T-helper 1 cell treated with Interleukin-12 subunit alpha and Interleukin-12 subunit beta and Interleukin-4 antibody, amounts not matched to agents 30 ng/mL and 1 ng/mL, for 36 hours (primary cell): ENCODE results near the gene EEIG2. TPM values are rescaled to one million over a fixed set of nuclear protein-coding genes. Genes with fewer than 3 reads are reported as not detected.
"Not testable (repeated sequence)": the region's sequence is repeated elsewhere in the genome, so short reads cannot be mapped to it uniquely, and the experiment has no call there.

ENCODE experiments used
- intact Hi-C: fragments of 100-400 bp; cut with micrococcal nuclease; formaldehyde crosslinking; loops from one replicate; pipeline ENCODE4 v1.15.1; 2024
- total RNA-seq: library from RNA; stranded (reverse); gene quantifications from 2 replicates; pipeline ENCODE4 v1.2.3, GENCODE V29; 2022

EEIG2 gene
- total RNA-seq, 1 donor from 2014 or later, result 16.3 TPM

GRCh38 chr1:108541861-108542260 lies 18.0 kb upstream of the EEIG2 start:
- intact Hi-C loops, result no loop called here

- intact Hi-C loops, result not testable (repeated sequence)
Measured at GRCh38 chr1:108547493-108547892, 12.4 kb upstream of the EEIG2 start.

- intact Hi-C loops, result loop anchor here (1.0 to 10.0 kb wide), 2 partner anchors 8 to 586 kb away; partner anchors contain the start of gene VAV3
Measured at GRCh38 chr1:108551137-108551862, 8.6 kb upstream of the EEIG2 start.

- intact Hi-C loops, result loop anchor here (10.0 kb wide), 1 partner anchor 589 kb away; the partner anchor contains the start of gene VAV3
Measured at GRCh38 chr1:108553905-108554304, 6.0 kb upstream of the EEIG2 start.

GRCh38 chr1:108554682-108555427 lies 5.0 kb upstream of the EEIG2 start:
- intact Hi-C loops, result loop anchor here (5.0 to 10.0 kb wide), 2 partner anchors 547 to 590 kb away; partner anchors contain the start of gene VAV3

- intact Hi-C loops, result loop anchor here (2.0 to 10.0 kb wide), 3 partner anchors 15 to 591 kb away; partner anchors contain the start of gene VAV3
Measured at GRCh38 chr1:108556066-108556465, 3.8 kb upstream of the EEIG2 start.

- intact Hi-C loops, result loop anchor here (2.0 to 10.0 kb wide), 3 partner anchors 14 to 592 kb away; partner anchors contain the start of gene VAV3
Measured at GRCh38 chr1:108556499-108556898, 3.4 kb upstream of the EEIG2 start.

DNA sequence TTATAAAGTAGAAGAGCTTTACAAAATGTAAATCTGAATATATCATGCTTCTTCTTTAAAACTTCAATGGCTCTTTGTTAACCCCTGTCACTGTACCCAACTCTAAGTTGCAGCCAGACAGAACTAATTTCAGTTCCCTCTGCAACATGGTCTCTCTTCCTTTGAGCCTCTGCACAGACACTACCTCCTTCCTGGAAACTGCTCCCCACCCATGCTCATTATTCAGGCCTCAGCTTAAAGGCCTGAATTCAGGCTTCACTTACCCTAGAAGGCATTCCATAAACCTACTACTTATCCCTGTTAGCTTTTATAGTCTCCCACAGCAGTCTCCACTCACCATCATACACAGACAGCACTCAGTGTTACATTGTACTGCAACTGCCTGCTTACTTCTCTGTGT lies 2.6 kb upstream of the EEIG2 start:
- intact Hi-C loops, result loop anchor here (2.0 to 10.0 kb wide), 3 partner anchors 14 to 592 kb away; partner anchors contain the start of gene VAV3

DNA sequence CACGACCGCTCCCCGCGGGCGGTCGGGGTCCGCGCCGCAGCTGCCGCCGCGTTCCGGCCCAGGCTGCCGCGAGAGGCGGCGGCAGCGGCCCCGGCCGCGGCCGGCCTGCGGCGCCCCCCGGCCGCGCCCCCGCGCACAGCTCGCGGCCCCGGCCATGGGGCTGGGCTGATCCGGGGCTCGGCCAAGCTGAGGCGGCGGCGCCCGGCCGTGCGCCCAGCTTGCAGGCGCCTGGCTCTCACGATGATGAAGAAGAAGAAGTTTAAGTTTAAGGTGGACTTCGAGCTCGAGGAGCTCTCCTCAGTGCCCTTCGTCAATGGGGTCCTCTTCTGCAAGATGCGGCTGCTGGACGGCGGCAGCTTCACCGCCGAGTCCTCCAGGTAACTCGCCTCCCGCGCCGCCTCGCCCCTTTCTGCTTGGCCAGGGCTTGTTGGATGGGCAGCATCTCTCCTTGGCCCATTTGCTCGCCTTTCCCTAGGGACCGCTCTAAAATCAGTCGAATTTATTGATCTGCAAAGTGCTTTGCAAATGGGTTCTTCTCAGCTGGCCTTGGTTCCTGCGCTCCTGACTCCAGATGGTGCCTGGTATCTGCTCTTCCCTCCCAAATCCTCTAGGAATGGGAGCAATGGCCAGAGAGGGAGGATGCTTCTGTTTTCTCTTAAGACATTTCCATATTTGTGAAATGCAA lies 431 bp downstream of the EEIG2 start:
- intact Hi-C loops, result loop anchor here (2.0 to 5.0 kb wide), 7 partner anchors 56 to 532 kb away; partner anchors contain the start of genes CLCC1, PRPF38B, TMEM167B and WDR47

- intact Hi-C loops, result loop anchor here (1.0 to 5.0 kb wide), 14 partner anchors 30 to 779 kb away; partner anchors contain the start of genes CLCC1, HENMT1, PRPF38B and TMEM167B
Measured at GRCh38 chr1:108560874-108561459, 1.1 kb downstream of the EEIG2 start.

DNA sequence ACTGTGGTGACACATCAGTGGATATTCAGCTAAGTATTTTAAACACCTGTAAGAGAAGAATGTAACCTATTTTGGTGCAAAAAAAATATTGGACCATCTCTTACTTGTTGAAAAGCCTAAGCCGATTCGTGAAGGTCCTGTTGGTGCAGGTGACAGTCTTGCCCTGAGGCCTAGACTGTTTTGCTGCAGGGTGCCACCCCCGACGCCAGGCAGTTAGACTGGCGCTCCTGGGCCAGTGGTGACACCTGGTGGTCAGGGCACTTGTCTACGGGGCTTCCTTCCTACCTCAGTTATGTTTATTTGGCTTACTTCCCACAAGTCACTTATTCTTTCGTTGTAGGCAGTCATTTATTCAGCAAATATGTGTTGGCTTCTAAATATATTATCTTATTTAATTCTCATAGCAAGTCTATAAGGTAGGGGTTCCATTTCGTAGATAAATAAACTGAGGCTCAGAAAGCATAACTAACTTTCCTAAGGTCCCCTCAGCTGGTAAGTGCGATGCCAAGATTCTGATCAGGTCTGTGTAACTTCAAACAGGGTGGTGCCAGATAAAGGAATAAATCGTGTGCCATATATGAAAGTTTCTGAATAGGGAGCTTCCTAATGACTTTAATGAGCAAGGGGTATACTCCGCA lies 1.9 kb downstream of the EEIG2 start:
- intact Hi-C loops, result loop anchor here (1.0 to 5.0 kb wide), 15 partner anchors 8 to 780 kb away; partner anchors contain the start of genes CLCC1, HENMT1, PRPF38B and TMEM167B

GRCh38 chr1:108563808-108564207 lies 3.9 kb downstream of the EEIG2 start:
- intact Hi-C loops, result loop anchor here (5.0 kb wide), 4 partner anchors 398 to 528 kb away; partner anchors contain the start of genes CLCC1, TMEM167B and WDR47

DNA sequence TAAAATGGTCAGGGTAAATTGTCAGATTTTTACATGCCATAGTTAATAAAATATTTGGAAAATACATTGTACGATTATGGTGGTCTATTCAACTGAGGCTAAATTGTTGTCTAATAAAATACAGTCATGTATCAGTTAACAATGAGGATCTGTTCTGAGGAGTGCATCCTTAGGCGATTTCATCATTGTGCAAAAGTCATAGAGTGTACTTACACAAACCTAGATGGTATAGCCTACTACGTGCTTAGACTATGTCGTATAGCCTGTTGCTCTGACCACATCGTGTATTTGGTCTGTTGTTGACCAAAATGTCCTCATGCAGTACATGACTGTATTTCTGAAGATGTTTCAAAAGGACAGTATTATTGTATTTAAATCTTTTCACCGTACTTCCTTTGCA lies 5.2 kb downstream of the EEIG2 start:
- intact Hi-C loops, result no loop called here

- intact Hi-C loops, result no loop called here
Measured at GRCh38 chr1:108565512-108565911, 5.6 kb downstream of the EEIG2 start.

DNA sequence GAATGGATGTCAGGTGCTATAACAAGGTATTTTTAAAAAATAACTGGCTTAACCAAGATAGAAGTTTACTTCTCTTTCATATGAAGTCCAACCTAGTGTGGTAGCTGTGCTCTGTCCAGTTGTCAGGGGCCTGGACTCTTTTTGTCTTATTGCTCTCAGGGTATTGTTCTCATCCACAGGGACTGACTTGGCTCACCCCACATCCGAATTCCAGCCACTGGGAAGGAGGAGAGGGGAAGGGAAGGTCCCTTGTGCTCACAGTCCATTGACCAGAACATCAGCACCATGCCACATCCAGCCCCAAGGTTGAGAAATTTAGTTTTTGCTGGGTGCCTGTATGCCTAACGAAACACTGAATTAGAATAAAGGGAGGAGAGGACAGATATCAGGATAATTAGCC lies 8.7 kb downstream of the EEIG2 start:
- intact Hi-C loops, result no loop called here

DNA sequence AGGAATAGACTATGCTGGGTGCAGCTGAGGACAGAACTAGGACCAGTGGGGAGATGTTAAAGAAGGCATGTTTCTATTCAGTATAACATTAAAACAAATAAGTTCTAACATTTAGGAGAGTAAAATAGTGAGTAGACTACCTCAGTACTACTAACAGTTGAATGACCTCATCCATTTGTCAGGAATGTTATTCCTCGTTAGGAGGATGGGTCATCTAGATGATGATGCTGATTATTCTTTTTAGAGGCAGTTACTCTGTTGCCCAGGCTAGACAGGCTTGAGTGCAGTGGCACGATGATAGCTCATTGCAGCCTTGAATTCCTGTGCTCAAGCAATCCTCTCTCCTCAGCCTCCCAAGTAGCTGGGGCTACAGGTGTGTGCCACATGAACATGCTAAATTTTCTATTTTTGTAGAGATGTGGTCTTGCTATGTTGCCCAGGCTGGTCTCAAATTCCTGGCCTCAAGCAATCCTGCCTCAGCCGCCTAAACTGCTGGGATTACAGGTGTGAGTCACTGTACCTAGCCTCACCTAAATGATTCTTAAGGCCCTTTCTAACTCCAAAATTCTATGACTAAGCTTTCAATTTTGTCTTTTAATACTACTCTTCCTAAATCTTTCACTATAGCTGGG lies 9.3 kb downstream of the EEIG2 start:
- intact Hi-C loops, result no loop called here

DNA sequence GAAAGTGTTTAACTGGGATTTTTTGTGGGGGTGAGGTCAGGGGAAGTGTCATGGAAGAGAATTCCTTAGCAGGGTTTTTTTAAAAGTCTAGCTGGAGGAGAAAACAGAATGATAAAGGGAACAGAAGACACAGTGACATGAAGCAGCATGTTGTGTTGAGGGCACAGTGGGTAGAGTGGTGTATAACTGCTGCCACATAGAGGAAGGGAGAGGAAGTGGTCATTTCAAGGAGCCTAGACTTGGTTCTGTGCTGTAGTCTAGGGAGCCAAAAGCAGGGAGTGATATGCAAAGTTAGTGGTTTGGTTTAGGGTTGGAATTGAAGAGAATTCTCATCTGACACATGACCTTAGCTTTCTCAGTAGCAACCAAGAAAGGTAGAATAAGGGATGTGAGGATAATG lies 10.2 kb downstream of the EEIG2 start:
- intact Hi-C loops, result loop anchor here (1.0 to 2.0 kb wide), 4 partner anchors 8 to 57 kb away; no protein-coding TSS in a partner anchor

DNA sequence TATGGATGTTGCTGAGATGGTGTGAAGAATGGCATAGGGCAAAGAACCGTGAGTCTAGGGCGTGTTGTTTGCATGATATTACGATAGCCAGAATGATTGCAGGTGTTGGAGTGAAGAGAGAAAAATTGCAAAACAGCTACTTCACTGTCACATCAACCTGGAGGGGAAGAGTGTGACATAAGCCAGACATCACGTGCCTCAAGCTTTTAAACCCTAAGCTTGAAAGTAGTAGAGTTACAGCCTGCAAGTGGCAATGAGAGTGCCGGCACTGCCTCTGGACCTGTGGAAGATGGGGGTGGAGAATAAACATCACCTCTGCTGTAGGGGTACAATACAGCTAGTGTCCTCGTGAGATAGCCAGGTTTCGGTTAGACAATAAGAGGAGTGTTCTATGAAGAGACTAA lies 11.1 kb downstream of the EEIG2 start:
- intact Hi-C loops, result loop anchor here (1.0 to 2.0 kb wide), 4 partner anchors 9 to 58 kb away; no protein-coding TSS in a partner anchor

DNA sequence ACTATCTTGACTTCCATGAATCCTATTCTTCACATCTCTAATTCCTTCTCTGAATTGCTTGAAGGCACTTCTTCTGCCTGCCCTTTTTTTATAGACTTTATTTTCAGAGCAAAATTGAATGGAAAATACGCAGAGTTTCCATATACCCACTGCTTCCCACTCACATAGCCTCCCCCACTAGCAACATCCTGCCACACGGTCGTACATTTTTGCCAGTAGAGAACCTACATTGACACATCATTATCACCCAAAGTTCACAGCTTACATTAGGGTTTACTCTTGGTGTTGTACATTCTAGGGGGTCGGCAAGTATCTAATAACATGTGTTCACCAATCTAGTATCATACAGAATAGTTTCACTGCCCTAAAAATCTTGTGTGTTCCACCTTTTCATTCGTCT lies 12.3 kb downstream of the EEIG2 start:
- intact Hi-C loops, result no loop called here

DNA sequence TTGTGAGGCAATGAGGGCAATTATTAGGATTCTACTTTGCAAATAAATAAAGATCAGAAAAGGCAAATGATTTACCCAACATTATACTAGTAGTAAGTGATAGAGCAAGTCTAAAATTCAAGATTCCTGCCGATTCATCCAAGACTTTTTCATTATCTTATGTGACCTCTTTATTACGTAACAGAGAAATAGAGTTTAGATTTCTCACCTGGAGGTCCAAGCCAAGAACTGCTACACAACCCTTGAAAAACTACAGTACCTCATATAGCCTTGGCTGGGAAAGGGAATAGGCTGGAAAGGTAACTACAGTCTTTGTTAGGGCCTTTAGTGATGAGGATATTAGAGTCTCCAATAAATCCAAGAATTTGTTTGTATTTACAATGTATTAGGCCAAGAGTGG lies 13.3 kb downstream of the EEIG2 start:
- intact Hi-C loops, result no loop called here
